Karpas-422 (cell line): ENCODE measurements around the gene SMARCC2. TPM values are rescaled to one million over a fixed set of nuclear protein-coding genes. Genes with fewer than 3 reads are reported as not detected.

Experiments
- DNase-seq: peaks from one replicate; pipeline ENCODE4 v3.0.0-alpha.2; 2015
- H2AFZ ChIP-seq: fragments of 200-600 bp; sonication (generic); 2 replicates; pipeline ENCODE4 v1.6.1; 2014; ENCODE audit warnings: antibody characterized with exemption, low read length, mixed read lengths
- H3K27ac ChIP-seq: fragments of 200-600 bp; sonication (generic); 2 replicates; pipeline ENCODE4 v1.5.1; 2014; ENCODE audit warnings: mild to moderate bottlenecking, low read length, moderate library complexity
- H3K27me3 ChIP-seq: fragments of 200-600 bp; sonication (generic); 2 replicates; pipeline ENCODE4 v1.6.1; 2014; ENCODE audit warnings: low read length, mixed read lengths
- H3K36me3 ChIP-seq: fragments of 200-600 bp; sonication (generic); 2 replicates; pipeline ENCODE4 v1.6.1; 2014; ENCODE audit warnings: low read length, mixed read lengths; ENCODE audit not compliant: insufficient read depth
- H3K4me1 ChIP-seq: fragments of 200-600 bp; sonication (generic); 2 replicates; pipeline ENCODE4 v1.6.1; 2014; ENCODE audit warnings: mild to moderate bottlenecking, low read length, mixed read lengths
- H3K4me2 ChIP-seq: fragments of 200-600 bp; sonication (generic); 2 replicates; pipeline ENCODE4 v1.6.1; 2014; ENCODE audit warnings: low read length, low read depth, mild to moderate bottlenecking; ENCODE audit not compliant: poor library complexity, severe bottlenecking
- H3K4me3 ChIP-seq: fragments of 200-600 bp; sonication (generic); 2 replicates; pipeline ENCODE4 v1.5.1; 2014; ENCODE audit warnings: mild to moderate bottlenecking, antibody characterized with exemption, low read length, mixed read lengths
- H3K79me2 ChIP-seq: fragments of 200-600 bp; sonication (generic); 2 replicates; pipeline ENCODE4 v1.6.1; 2014; ENCODE audit warnings: mild to moderate bottlenecking, low read length, mixed read lengths
- H3K9ac ChIP-seq: fragments of 200-600 bp; sonication (generic); 2 replicates; pipeline ENCODE4 v1.6.0; 2014; ENCODE audit warnings: low read length
- H3K9me2 ChIP-seq: fragments of 200-600 bp; sonication (generic), shearing (Covaris generic); replicated peaks from 2 replicates; pipeline ENCODE4 v1.6.0; 2014; ENCODE audit warnings: mild to moderate bottlenecking, low read length, moderate library complexity; ENCODE audit not compliant: insufficient read depth
- H3K9me3 ChIP-seq: fragments of 300-700, 200-600 bp; sonication (generic); 2 replicates; pipeline ENCODE4 v1.6.1; 2014; ENCODE audit warnings: low read length, mixed read lengths
- H4K20me1 ChIP-seq: fragments of 200-600 bp; sonication (generic); 2 replicates; pipeline ENCODE4 v1.6.1; 2014; ENCODE audit warnings: mild to moderate bottlenecking, antibody characterized with exemption, low read length, low read depth; ENCODE audit not compliant: insufficient read depth
- total RNA-seq: library from RNA; depleted of rRNA; stranded (reverse); fragments of >200 nt; shearing (Covaris generic); gene quantifications from 2 replicates; pipeline ENCODE4 v1.2.3, GENCODE V29; 2014; ENCODE audit warnings: low replicate concordance

Gene SMARCC2
- total RNA-seq, 1 experiment from 2014 or later: 26.2 TPM

DNA sequence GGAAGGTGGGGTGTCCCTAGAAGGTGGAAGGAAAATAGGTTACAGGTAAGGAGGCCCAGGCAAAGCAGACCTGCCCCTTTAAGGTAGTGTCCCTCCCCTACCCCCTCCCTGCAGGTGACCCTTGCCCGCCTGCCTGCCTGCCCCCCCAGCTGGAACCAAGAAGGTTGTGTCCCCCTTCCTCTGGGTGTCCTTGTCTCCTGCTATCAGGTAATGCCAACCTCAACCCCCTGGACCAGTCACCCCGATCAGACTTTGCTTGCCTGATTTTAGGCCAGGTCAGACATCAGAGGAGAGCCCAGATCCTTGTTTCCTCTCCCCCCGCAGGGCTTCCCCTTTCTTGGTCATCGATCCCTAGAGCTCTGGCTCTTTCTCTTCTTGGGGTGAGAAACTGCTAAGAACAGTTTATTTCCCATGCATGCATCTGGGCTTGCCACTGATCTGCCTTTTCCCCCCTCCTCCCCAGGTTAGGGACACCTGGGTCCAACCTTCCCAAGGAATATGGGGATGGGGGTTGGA, 40.7 kb upstream of the SMARCC2 start, which contains the start of gene SLC39A5:
SLC39A5 (plus strand) TSS at position 136 of the 516 bp plus-strand sequence. CDS start 1,224 bp downstream, outside the sequence.
- no peaks in the 10 kb centered on the region for H3K9me3 ChIP-seq
- no peak within 1 kb of the TSS for H2AFZ ChIP-seq
- peaks cover 4% of the 10 kb centered on the region for H3K79me2 ChIP-seq
- H3K4me1 ChIP-seq: peaks cover 7% of the 10 kb centered on the region
- H3K9me2 ChIP-seq: no peaks in the 10 kb centered on the region
- no peak within 1 kb of the TSS for H3K4me2 ChIP-seq
- no peaks in the 10 kb centered on the region for H3K27me3 ChIP-seq
- no peak within 1 kb of the TSS for H3K27ac ChIP-seq
- 0 out of 2 replicates have a peak, but pooled peaks cover 3% of the 10 kb centered on the region for H3K36me3 ChIP-seq
- H4K20me1 ChIP-seq: no peaks in the 10 kb centered on the region
- H3K9ac ChIP-seq: no peak within 1 kb of the TSS
- H3K4me3 ChIP-seq: no peak within 1 kb of the TSS
- peak; percentile 42 for DNase-seq

GRCh38 chr12:56229082-56229481, 39.8 kb upstream of the SMARCC2 start:
- H3K79me2 ChIP-seq: peaks cover 11% of the 10 kb centered on the region

GRCh38 chr12:56224954-56225353, 35.7 kb upstream of the SMARCC2 start:
- Histone ChIP-seq H3K4me3 (peak overlapping the region; percentile 93), H3K79me2 (peaks cover 34% of the 10 kb centered on the region), H3K4me1 (peaks cover 37% of the 10 kb centered on the region), H3K27ac (no peak overlapping the region), H3K4me2 (peak overlapping the region; percentile 95), H3K9ac (peak overlapping the region; percentile 91), H3K9me3 (no peaks in the 10 kb centered on the region), H2AFZ (no peak overlapping the region), H3K27me3 (no peaks in the 10 kb centered on the region), H3K36me3 (0 out of 2 replicates have a peak, but pooled peaks cover 3% of the 10 kb centered on the region), H3K9me2 (no peaks in the 10 kb centered on the region), H4K20me1 (no peaks in the 10 kb centered on the region)
- DNase-seq: no peak

More at GRCh38 chr12:56229082-56229481, 39.8 kb upstream of the SMARCC2 start:
- Histone ChIP-seq H3K4me3 (no peak overlapping the region), H3K4me1 (peaks cover 10% of the 10 kb centered on the region), H3K27ac (no peak overlapping the region), H3K9me3 (no peaks in the 10 kb centered on the region), H3K9me2 (no peaks in the 10 kb centered on the region), H3K9ac (no peak overlapping the region), H3K27me3 (no peaks in the 10 kb centered on the region), H3K4me2 (no peak overlapping the region), H2AFZ (no peak overlapping the region), H3K36me3 (0 out of 2 replicates have a peak, but pooled peaks cover 3% of the 10 kb centered on the region), H4K20me1 (no peaks in the 10 kb centered on the region)
- peak; percentile 29 for DNase-seq

- Histone ChIP-seq H3K27ac (peak within 1 kb of the TSS; percentile 32), H3K9me2 (no peaks in the 10 kb centered on the region), H3K4me1 (peaks cover 37% of the 10 kb centered on the region), H3K4me3 (peak within 1 kb of the TSS; percentile 93), H3K4me2 (peak within 1 kb of the TSS; percentile 95), H3K9ac (peak within 1 kb of the TSS; percentile 91), H3K9me3 (no peaks in the 10 kb centered on the region), H3K36me3 (0 out of 2 replicates have a peak, but pooled peaks cover 3% of the 10 kb centered on the region), H4K20me1 (no peaks in the 10 kb centered on the region), H3K79me2 (peaks cover 41% of the 10 kb centered on the region), H2AFZ (peak within 1 kb of the TSS; percentile 76), H3K27me3 (no peaks in the 10 kb centered on the region)
- peak; percentile 98 for DNase-seq
These were observed 34.9 kb upstream of the SMARCC2 start, which contains the start of gene NABP2 for GRCh38 chr12:56224102-56224701. Gene NABP2 (plus strand): TSS chr12:56224342. CDS start chr12:56224857, 515 bp downstream.

DNA sequence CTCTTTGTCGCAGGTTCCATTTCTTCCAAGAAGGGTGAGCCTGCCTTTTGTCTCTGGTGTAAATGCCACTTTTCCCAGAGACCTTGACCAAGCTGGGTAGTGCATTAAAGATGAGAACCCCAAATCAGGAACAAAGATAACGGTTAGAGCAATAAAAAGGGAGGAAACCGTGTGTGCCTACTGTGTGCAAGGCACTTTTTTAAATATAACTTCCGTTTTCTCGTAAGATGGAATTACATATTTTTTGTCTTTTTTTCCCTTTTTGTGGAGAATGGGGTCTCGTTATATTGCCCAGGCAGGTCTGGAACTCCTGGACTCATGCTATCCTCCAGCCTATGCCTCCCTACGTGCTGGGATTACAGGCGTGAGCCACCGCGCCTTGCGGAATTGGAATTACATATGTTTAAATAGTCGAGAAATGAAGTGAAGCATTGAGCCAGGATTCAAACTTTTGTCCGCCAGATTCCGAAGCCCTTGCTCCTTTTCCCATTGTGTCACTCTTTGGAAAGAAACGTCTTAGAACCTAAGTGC, 34.4 kb upstream of the SMARCC2 start:
- 0 out of 2 replicates have a peak, but pooled peaks cover 3% of the 10 kb centered on the region for H3K36me3 ChIP-seq
- peaks cover 41% of the 10 kb centered on the region for H3K79me2 ChIP-seq
- peak overlapping the region; percentile 47 for H2AFZ ChIP-seq
- peak overlapping the region; percentile 93 for H3K4me3 ChIP-seq
- H3K27me3 ChIP-seq: no peaks in the 10 kb centered on the region
- no peak for DNase-seq
- H4K20me1 ChIP-seq: no peaks in the 10 kb centered on the region
- H3K4me2 ChIP-seq: peak overlapping the region; percentile 95
- H3K9me2 ChIP-seq: no peaks in the 10 kb centered on the region
- peak overlapping the region; percentile 69 for H3K9ac ChIP-seq
- peaks cover 37% of the 10 kb centered on the region for H3K4me1 ChIP-seq
- no peaks in the 10 kb centered on the region for H3K9me3 ChIP-seq
- H3K27ac ChIP-seq: peak overlapping the region; percentile 32

GRCh38 chr12:56222531-56222895, 33.2 kb upstream of the SMARCC2 start:
- H2AFZ ChIP-seq: no peak overlapping the region
- H3K79me2 ChIP-seq: peaks cover 46% of the 10 kb centered on the region
- no peaks in the 10 kb centered on the region for H3K27me3 ChIP-seq
- H4K20me1 ChIP-seq: no peaks in the 10 kb centered on the region
- H3K36me3 ChIP-seq: 0 out of 2 replicates have a peak, but pooled peaks cover 3% of the 10 kb centered on the region
- H3K9me3 ChIP-seq: no peaks in the 10 kb centered on the region
- H3K9ac ChIP-seq: peak overlapping the region; percentile 86
- peak overlapping the region; percentile 86 for H3K27ac ChIP-seq
- no peak for DNase-seq
- no peaks in the 10 kb centered on the region for H3K9me2 ChIP-seq
- peak overlapping the region; percentile 91 for H3K4me3 ChIP-seq
- peaks cover 37% of the 10 kb centered on the region for H3K4me1 ChIP-seq
- H3K4me2 ChIP-seq: peak overlapping the region; percentile 95

DNA sequence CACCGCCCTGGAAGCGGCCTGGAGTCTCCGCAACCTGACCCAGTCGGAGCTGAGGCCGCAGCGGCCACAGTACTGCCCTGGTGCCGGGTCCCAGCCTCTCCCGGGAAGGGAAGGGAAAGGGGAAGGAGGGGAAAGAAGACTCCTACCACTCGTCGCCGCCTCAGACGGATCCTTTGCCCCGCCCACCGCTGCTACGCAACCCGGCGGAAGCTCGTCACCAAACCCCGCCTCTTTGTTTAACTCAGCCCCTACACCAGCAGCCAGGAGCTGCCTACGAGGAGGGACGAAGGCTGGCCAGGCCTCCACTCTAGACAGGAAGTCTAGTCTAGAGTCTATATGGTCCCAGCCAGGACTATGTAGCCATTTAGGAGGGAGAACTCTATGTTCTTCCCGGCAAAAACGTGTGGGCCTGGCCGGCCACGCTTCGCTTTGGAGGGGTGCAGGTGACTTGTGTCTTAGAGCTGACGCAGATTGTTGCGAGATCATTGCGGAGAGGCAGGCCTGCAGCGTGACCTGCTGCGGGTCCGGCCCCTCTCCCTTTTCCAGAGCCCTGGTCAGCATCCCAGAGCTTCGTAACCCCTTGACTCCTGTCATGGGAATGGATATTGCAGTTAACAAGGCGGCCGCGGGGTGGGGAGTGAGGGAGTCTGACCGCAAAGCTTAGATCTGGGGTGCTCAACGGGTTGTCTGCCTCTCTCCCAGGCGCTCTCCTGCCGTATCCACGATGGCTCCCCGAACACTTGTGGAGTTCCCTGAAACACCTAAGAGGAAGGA, 32.7 kb upstream of the SMARCC2 start, which contains the start of gene RNF41:
RNF41 (minus strand) TSS at position 166 of the 774 bp plus-strand sequence. CDS start 7,875 bp downstream, outside the sequence.
- Histone ChIP-seq H3K4me2 (peak within 1 kb of the TSS; percentile 95), H3K27ac (peak within 1 kb of the TSS; percentile 86), H3K9ac (peak within 1 kb of the TSS; percentile 86), H3K36me3 (0 out of 2 replicates have a peak, but pooled peaks cover 3% of the 10 kb centered on the region), H3K4me3 (peak within 1 kb of the TSS; percentile 91), H3K4me1 (peaks cover 37% of the 10 kb centered on the region), H3K9me3 (no peaks in the 10 kb centered on the region), H4K20me1 (no peaks in the 10 kb centered on the region), H3K9me2 (no peaks in the 10 kb centered on the region), H2AFZ (peak within 1 kb of the TSS; percentile 90), H3K79me2 (peaks cover 49% of the 10 kb centered on the region), H3K27me3 (no peaks in the 10 kb centered on the region)
- peak; percentile 98 for DNase-seq
